ENCODE measurements around the gene TLCD1.

TLCD1 gene

DNA sequence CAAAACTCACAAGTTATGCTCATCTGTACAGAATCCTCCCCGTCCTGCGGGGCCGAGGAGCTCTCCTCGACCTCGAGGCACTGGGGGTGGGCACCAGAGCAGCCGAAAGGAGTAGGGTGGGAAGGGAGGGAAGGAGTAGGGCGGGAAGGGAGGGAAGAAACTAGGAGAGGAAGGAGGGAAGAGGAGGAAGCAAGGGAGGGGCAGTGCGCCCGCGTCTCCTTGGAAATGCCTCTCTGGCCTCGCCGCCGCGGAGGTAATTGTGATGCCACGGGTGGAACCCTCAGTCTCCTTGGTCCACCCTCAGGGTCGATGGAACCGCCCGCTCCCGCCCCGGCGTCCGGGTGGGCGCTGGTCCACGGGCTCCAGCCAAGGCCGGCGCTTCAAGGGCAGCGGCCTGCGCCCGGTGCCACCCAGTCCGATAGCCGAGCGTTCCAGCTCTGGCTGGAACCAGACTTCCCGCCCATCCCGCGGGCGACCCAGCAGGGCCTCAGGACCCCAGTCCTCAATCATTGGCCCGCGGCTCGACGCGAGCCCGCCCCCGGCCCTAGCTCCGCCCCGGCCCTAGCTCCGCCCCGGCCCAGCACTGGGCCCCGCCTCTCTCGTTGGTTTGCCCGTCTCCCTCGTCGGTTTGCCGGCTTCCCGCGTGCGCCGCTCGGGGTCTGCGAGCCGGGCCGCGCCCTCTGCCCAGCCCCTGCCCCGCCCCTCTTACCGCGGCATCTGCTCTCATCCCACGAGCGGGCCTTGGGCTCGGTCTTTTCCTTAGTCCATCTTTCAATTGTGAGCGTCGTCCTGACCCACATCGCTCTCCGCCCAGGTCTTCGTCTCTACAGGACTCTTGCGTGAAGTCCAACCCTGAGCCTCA, 14.9 kb downstream of the TLCD1 start:
- DNase-seq: peak; percentile 93

DNA sequence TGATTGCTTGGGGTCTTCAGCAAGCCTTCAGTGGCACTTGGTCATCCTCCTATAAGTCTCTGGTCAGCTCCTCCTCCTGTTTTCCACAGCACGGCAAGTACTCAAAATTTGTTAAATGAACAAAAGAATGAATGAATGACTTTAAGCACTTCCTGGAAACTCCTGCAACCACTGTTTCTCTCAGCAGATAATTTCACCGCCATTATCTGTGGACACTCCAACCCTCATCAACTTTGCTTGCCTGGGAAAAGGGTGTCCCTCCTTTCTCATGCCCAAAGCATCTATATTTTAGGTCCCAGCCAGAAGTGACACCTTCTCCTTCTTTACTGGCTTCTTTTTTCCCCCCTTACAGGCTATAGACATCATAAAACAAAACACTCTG, 18.7 kb downstream of the TLCD1 start:
- DNase-seq: no peak

DNA sequence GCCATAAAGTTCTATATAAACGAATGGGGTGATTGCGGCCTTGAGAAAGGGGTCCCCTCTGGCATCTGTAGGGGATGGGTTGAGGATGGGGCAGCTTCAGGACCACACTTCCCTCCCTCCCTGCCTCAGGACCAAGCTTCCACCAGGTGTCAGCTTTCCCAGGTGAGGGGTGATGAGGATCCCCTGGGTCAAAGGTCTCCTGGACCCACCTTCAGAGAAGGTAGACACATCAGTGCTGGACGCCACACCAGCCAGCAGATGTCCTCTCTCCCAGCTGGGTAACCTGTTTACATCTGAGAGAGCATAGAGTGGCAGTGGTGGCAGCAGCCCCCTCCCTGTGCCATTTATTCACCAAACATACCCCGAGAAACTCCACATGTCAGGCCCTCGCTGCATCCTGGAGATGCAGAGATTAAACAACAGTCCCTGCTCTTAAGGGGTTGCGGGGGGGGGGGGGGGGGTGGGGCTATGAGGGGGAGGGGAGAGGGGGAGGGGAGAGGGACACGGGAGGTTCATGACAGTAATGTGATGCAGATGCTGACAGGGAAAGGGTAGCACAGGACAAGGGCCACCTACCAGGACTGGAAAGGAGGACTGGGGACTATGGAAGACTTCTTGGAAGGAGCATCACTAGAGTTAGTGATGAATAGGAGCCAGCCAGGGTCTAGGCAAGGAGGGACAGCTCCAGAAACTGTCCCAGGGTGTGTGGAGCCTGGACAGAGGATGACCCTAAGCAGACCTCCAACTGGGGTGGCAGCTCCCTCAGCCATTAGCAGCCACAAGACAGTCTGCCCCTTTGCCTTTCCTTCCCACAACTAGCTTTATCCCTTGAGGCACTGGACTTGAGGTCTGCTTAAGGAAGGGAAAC, 19.3 kb downstream of the TLCD1 start:
- no peak for DNase-seq

DNA sequence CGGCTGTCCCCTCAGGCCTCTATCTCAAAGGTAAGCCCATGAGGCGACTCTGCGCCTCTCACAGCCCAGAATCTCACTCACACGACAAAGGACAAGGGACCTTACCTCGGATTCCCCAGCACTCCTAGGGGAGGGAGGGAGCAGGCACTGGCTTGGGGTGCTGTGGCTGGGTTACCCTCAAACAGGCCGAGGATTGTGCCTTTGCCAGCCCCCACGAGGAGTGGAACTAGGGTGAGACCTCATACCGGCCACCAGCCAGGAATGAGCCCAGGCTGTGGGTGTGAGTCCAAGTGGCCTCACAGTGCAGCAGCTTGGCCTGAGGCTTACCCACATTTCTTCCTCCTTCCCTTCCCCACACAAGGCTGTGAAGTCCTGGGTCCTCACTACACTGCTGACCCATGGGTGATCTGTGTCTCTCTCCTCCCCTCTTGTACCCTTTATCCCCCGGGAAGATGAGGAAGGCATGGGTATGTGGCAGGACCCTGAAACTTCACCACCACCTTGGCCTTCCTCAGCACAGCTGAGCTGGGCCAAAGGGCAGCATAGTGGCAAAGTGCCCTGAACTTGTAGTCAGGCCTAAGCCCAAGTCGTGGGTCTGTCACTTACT, 20.2 kb downstream of the TLCD1 start:
- DNase-seq: no peak

DNA sequence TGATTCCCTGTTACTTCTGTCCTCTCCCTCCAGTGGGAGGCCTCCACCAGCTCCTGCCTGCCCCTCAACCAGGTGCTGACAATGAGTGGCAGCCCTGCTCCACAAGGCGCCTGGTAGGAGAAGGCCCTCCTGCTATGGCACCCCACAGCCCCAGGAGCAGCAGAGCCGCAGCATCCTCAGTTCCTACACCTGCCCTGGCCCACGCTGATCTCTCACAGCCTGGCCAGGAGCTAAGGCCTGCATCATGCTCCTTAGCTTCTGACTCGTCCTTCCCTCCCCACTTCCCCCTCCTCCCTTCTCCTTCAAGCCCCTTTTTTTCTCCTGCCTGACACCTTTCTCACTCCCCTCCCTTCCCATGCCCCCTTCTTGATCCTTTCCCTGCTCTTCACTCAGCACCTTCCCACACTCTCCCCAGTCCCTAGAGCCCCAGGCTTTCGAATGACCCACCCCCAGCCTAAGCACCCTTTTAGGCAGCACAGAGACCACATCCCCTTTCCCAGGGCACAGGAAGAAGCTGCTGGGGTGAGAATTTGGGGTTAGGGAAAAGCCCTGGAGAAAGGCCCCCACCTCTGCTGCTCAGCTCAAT, 20.9 kb downstream of the TLCD1 start:
- DNase-seq: no peak

DNA sequence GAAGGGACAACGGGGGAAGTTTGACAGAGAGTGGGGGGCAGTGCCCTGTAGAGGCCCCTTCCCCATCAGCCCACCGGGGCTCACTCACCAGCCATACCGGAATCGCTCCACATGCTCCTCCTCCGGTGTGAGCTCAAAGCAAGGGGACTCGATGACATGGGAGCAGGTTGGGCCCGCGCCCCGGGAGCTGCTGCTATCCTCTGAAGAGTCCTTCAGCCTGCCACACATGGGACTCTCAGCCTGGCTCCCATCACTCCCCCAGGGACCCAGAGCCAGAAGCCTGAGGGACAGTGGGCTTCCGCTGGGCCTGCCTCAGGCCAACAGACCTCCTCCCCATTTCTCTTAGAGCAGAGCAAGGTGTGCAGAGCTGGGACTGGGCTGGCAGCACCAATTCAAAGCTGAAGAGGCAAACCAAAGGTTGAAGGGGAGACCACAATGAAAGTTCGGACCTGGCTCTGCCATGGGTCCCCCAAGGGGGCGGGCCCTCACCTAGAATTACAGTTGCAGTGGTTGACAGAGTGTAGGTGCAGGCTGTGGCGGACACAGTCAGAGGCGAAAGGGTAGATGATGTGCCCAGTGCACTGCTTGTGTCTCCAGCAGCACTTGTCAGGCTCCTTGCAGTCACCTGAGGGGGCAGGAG, 21.7 kb downstream of the TLCD1 start:
- DNase-seq: no peak

DNA sequence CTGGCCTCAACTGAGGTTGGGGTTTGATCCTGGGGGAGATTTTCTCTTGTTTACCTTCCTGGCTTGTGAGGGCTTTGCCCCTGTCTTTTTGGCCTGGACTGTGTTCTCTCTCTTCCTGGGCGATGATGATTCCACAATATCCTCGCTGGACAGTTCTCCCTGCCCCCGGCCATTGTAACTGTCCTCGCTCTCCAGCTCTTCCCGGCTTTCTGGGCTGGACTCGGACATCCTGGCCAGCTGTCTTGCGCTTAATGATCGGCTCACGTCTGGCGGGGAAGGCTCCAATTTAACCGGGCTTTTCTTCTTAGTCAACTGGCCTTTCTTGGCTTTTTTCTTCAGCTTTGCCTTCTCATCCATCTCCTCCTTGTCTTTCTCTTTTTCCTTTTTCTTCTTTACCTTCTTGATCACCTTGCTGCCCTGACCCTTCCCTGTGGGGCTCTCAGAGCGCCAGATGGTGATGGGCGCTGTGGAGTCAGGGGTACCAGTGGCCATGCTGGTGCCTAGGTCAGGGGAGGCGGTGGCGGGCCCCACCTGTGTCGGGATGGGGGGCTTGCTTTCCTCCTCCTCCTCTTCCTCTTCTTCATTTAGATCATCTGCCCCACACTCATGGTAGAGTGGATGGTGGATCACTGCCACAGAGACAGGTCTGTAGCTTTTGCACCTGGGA, 22.3 kb downstream of the TLCD1 start:
- no peak for DNase-seq

DNA sequence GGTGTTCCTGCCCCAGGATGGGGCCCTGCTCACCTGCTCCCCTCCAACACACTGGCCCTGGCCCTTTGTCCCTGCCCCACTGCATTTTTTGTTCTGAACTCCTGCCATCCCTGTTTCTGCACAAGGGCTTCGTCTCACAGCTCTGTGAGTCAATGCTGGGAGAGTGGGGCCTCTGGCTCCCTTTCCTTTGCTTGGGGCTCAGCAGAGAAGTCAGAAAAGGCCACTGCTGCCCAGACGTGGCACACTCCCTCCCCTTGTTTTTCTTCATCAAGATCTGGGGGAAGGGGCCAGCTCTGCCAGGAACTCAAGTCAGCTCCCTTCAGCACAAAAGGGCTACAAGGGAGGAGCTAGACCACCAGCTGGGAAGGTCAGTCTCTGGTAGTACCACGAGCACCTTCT, 23.3 kb downstream of the TLCD1 start:
- DNase-seq: no peak

DNA sequence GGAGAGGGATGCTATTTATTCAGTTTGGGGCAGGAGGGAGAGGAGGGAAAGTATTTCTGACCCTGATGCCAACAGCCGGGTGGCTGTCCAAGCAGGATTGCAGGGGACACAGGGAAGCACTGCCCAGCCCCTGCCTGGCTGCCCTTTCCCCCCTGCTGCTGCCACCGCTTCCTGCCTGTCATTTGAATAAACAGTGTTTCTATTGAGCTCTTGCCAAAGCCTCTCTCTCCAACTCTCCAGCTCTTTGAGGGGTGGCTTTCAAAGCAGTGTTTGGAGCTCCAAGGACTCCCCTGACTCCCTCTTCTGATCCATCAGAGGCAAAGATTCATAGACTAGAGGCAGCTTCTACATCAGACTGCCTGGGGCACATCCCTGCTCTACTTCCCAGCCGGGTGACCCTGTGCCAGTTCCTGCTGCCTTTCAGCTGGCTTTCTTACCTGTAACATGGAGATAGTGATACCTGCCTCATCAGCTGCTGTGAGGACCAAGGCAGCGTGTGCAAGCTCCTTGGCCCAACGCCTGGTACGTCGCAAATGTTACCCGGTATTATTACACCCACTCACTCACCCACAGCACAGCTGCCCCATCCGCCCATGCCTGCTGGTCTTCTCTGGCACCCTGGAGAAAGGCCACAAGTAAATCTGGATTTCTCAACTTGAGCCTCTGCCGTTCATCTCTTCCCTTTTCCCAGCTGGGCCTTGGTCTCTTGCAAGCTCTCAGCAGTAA, 23.8 kb downstream of the TLCD1 start:
- DNase-seq: no peak

DNA sequence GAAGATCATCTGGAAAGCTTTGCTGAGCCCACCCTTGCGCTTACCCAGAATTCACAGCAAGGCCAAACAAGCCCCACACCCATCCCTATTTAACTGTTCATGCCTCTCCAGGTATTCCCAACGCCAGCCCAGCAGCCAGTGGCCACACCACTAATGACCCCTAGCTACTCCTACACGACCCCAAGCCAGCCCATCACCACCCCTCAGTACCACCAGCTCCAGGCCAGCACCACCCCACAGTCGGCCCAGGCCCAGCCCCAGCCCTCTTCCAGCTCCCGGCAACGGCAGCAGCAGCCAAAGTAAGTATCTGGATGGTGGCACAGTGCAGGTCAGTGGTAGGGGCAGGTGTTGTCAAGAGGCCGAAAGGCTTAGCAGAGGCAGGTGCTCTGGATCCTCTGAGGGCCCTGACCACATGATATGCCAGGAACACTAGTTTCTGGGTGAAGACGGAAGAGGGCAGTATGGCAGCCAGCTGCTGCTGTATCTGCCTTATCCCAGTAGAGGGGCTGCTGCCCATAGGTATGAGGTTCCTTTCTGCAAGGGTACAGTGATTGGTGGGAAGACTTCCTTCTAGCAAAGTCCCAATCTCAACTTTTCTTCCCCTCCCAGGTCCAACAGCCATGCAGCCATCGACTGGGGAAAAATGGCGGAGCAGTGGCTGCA, 25.1 kb downstream of the TLCD1 start:
- no peak for DNase-seq

DNA sequence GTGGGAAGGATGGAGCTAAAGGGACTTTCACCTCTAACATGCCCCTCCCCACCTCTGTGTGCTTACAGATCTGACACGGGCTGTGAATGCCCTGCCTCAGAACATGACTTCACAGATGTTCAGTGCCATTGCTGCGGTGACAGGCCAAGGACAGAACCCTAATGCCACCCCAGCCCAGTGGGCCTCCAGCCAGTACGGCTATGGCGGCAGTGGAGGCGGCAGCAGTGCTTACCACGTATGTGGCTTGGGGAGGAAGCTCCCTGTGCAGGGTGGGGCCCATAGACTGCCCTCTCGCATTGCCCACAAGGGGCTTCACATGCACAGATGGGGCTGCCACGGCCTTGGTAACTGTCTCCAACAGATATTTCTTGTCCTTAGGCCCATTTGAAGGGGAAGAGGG, 25.8 kb downstream of the TLCD1 start:
- DNase-seq: no peak

DNA sequence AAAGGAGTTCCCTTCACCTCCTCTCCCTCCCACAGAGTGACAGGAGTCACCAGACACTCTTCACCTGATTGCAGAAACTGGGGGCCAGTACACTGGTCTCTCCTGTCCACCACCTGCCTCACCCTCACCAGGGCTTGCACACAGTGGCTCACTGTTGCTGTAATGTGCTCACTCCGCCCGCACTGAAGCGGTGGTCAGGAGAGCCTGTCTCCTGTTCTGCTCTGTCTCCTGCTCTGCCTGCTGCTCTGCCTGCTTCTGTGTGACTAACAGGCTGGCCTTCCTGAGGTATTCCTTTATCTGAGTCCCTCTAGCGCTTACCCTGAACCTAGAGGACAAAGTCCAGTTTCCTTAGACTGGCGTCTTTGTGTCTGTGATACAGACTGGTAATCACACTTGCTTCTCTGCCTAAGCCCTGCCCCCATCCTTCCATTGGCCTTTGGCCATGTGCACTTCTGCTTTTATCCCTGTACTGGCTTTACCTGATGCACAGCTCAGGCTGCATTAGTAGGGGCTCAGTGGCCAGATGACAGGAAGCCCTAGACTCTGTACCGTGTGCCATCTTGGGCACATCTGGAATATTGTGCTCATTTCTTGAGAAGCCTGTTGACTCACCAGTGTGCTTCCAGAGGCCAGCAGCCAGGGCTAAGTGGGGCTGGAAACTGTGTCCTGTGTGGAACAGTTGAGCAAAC, 27.6 kb downstream of the TLCD1 start:
- DNase-seq: no peak

DNA sequence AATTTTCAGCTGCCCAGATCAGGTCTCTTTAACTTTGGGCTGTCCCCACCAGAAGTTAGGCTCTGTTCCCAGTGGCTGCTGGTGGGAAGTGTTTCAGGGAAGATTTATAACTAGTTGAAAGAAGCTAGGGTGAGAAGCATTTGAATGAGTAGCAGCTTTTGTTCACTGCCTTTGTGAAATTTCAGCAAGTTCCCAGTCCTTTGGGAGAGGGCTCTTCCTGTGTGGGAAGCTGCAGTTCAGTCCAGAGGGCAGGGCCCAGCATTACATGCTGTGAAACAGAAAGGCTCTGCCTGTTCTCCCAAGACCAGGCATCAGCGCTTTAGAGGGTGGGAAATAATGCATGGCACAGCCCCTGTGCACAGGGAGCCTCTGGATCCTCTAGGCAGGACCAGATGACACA, 32.2 kb downstream of the TLCD1 start:
- no peak for DNase-seq

DNA sequence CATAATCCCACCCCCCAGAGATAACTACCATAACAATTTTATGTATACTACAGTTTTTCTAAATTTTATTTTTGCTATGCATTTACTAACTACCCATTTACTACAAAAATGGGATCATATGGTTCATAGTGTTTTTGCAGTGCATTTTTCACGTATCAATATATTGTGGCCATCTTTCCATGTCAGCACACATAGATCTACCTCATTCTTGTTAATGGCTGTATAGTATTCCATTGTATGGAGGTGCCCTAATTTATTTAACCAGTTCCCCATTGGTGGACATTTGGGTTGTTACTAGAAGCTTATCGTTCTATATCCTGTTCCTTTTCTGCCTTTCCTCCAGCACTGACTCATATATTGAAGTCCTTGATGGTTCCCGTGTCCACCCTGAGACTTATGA, 37.0 kb downstream of the TLCD1 start:
- no peak for DNase-seq

DNA sequence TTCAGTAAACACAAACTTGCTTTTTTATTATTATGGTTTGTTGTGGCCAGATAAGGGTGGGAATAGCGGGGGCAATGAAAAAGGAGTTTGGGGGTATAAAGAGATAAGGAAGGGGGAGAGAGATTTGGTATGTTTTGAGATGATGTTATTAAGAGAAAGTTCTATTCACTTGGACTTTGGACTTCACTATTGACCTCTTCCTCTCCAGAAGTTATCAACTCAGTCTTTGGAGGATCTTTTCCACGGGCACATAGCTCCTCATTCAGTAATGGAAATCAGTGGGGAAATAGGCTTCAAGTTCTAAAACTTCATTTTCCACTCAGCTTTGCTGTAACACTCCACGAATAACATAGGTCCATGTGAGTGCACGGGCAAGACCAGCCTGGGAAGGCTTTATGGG, 37.6 kb downstream of the TLCD1 start:
- no peak for DNase-seq

DNA sequence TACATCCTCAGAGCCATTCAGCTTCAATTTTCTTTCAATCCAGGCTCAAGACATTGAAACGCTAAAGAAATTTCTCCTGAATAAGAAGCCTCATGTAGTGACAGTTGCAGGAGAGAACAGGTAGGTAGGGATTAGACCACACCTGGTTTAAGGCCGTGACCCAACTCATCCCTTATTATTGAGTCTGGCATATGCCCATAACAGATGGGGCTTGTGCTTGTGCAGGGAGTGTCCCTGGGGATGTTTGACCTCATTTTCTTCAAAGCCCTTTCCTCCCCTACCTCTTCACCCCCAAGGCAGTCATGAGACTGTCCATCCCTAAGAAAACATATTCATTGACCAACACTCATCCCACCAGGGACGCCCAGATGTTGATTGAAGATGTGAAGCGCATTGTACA, 39.7 kb downstream of the TLCD1 start:
- DNase-seq: no peak

DNA sequence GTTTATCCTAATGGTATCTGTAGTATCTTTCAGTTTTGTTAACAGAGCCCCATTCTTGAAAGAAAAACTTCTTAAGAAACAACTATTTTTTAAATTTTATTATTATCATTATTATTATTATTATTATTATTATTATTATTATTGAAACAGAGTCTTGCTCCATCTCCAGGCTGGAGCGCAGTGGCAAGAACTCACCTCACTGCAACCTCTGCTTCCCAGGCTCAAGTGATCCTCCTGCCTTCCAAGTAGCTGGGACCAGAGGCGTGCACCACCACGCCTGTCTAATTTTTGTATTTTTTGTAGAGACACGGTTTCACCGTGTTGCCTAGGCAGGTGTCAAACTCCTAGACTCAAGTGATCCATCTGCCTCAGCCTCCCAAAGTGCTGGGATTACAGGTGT, 40.7 kb downstream of the TLCD1 start:
- DNase-seq: no peak

DNA sequence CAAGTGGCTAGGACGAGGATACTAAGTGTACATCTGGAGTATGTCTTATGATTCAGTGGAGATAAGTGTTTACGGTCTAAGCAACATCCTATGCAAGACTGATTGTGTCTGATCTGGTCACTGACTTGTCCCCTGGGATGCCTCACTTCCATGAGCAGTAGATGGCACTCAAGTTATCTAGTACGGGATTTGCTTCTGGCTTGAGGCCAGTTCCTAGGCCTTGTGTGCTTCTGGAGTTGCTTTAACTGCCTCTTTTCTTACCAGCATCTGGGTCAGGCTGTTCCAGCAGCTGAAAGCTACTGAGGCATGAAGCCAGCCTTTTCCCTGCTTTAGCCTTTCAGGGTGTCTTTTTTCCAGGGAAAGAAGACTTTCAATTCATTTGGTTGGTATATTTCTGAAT, 41.1 kb downstream of the TLCD1 start:
- DNase-seq: no peak

DNA sequence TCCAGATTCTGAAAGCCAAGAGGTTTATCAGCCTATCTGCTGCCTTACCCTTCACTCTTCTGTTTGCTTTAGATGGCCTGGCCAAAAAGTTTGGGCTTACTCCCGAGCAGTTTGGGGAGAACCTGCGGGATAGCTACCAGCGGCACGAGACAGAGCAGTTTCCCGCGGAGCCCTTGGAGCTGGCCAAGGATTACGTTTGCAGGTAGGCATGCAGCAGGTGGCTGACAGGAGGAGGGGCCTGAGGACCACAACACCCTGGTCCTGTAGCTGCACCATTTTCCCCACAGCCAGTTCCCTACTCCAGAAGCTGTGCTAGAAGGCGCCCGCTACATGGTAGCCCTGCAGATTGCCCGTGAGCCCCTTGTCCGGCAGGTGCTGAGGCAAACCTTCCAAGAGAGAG, 43.4 kb downstream of the TLCD1 start:
- DNase-seq: no peak

DNA sequence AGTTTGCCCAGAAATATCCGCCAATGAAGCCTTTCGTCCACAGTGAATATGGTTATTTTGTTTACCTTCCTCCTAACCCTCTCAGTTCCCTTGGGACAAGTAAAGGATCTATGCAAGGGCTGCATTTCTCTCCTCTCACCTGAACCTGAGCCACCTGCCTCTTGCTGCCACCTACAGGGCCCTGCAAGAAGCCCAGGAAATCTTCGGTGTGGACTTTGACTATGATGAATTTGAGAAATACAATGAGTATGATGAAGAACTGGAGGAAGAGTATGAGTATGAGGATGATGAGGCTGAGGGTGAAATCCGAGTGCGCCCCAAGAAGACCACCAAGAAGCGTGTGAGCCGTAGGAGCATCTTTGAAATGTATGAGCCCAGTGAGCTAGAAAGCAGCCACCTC, 50.1 kb downstream of the TLCD1 start:
- peak; percentile 31 for DNase-seq

All from hematopoietic multipotent progenitor cell treated with erythropoietin and hydrocortisone succinate and interleukin-3 and kit ligand, for 6 days (in vitro differentiated cells).